HCT116 (cell line): Measurements from ENCODE around the gene MOB3A. TPM values are rescaled to one million over a fixed set of nuclear protein-coding genes. Genes with fewer than 3 reads are reported as not detected.

Source experiments
- ATAC-seq: fragments of 200-7000 bp; cut with Tn5 transposase; 2 replicates; pipeline ENCODE4 v1.9.1; 2020; ENCODE audit warnings: mild to moderate bottlenecking, moderate library complexity
- BruUV-seq: library from RNA; stranded (reverse); fragments of 400-500 nt; replicated peaks from 2 replicates; lab custom pipeline; 2021; lab: Mats Ljungman, UMichigan
- CTCF ChIA-PET: fragments of 300-600 bp; sonication (Branson Sonifier 250); formaldehyde crosslinking; loops from one replicate; lab custom pipeline; 2021; ENCODE audit warnings: antibody characterized with exemption; lab: Charles Lee
- POLR2A ChIA-PET: fragments of 300-600, 350-600 bp; sonication (Branson Sonifier 250); formaldehyde crosslinking; loops from one replicate; lab custom pipeline; 2021; ENCODE audit warnings: antibody characterized with exemption; lab: Charles Lee
- RAD21 ChIA-PET, 2 experiments: fragments of 300-600 bp; sonication (Branson Sonifier 250); formaldehyde crosslinking; loops; one replicate each; lab custom pipeline; 2023; ENCODE audit warnings: low total read pairs in 2 of 2; ENCODE audit not compliant: uncharacterized antibody in 2 of 2, unreplicated experiment in 2 of 2, low non-redundant PET in 1 of 2; lab: Charles Lee
- DNase-seq: peaks from one replicate; pipeline ENCODE4 v3.0.0-alpha.2; 2010; ENCODE audit warnings: low read depth, low spot score
- H2AFZ ChIP-seq: fragments of 200-600 bp; shearing (Covaris generic), sonication (generic); 2 replicates; pipeline ENCODE4 v1.6.1; 2017; ENCODE audit warnings: low read depth, mixed run types, mixed read lengths, antibody characterized with exemption, low read length; ENCODE audit not compliant: poor library complexity, severe bottlenecking
- H3K27ac ChIP-seq: 2 replicates; pipeline ENCODE4 v1.5.1; 2012; ENCODE audit warnings: low read depth, low read length
- H3K27me3 ChIP-seq: fragments of 200-600 bp; sonication (generic); 2 replicates; pipeline ENCODE4 v1.6.1; 2016; ENCODE audit warnings: mixed run types, low read length, mixed read lengths; ENCODE audit not compliant: insufficient read depth
- H3K36me3 ChIP-seq, 2 experiments: fragments of 200-500 bp in 1 of 2; fragments of 200-600 bp in 1 of 2; sonication (Bioruptor generic) in 1 of 2; sonication (generic) in 1 of 2; 2 replicates each; pipeline versions ENCODE4 v1.5.1 to v1.6.1; 2014 to 2016; ENCODE audit warnings: low read length in 2 of 2, inconsistent platforms in 1 of 2, mixed read lengths in 1 of 2, mixed run types in 1 of 2; ENCODE audit not compliant: insufficient read depth in 2 of 2, control insufficient read depth in 1 of 2
- H3K4me1 ChIP-seq, 2 experiments: fragments of 200-600 bp in 1 of 2; sonication (generic) in 1 of 2; 2 replicates each; pipeline versions ENCODE4 v1.5.1 to v1.6.1; 2012 to 2017; ENCODE audit warnings: low read length in 2 of 2, inconsistent platforms in 1 of 2, mild to moderate bottlenecking in 1 of 2, mixed read lengths in 1 of 2, mixed run types in 1 of 2, moderate library complexity in 1 of 2; ENCODE audit not compliant: insufficient read depth in 2 of 2, control insufficient read depth in 1 of 2
- H3K4me2 ChIP-seq: fragments of 200-600 bp; sonication (generic); 2 replicates; pipeline ENCODE4 v1.6.1; 2017; ENCODE audit warnings: mixed run types, low read length, mixed read lengths
- H3K4me3 ChIP-seq, 2 experiments: fragments of 200-600 bp in 1 of 2; sonication (generic) in 1 of 2; replicated peaks in 1 of 2; 2 replicates each; pipeline ENCODE4 v1.5.1; 2011 to 2016; ENCODE audit warnings: low read length in 2 of 2, control low read depth in 1 of 2, low read depth in 1 of 2, mild to moderate bottlenecking in 1 of 2, mixed read lengths in 1 of 2, mixed run types in 1 of 2
- H3K79me2 ChIP-seq: fragments of 200-600 bp; sonication (generic); 2 replicates; pipeline ENCODE4 v1.6.1; 2017; ENCODE audit warnings: mild to moderate bottlenecking, mixed run types, low read length, moderate library complexity, mixed read lengths; ENCODE audit not compliant: insufficient read depth
- H3K9ac ChIP-seq: fragments of 200-600 bp; sonication (generic); 2 replicates; pipeline ENCODE4 v1.6.1; 2016; ENCODE audit warnings: low read length, mixed read lengths
- H3K9me2 ChIP-seq: fragments of 200-600 bp; sonication (generic), shearing (Covaris generic); 2 replicates; pipeline ENCODE4 v1.6.1; 2017; ENCODE audit warnings: mixed run types, mild to moderate bottlenecking, moderate library complexity; ENCODE audit not compliant: insufficient read depth
- H3K9me3 ChIP-seq, 2 experiments: fragments of 200-500 bp in 1 of 2; fragments of 200-600 bp in 1 of 2; sonication (Bioruptor generic) in 1 of 2; sonication (generic) in 1 of 2; 2 replicates each; pipeline ENCODE4 v1.6.1; 2014 to 2017; ENCODE audit warnings: low read length in 2 of 2, mixed read lengths in 2 of 2, inconsistent platforms in 1 of 2, low read depth in 1 of 2, mild to moderate bottlenecking in 1 of 2, mixed run types in 1 of 2, moderate library complexity in 1 of 2; ENCODE audit not compliant: control insufficient read depth in 1 of 2, insufficient read depth in 1 of 2
- H4K20me1 ChIP-seq: fragments of 200-600 bp; sonication (generic), shearing (Covaris generic); 2 replicates; pipeline ENCODE4 v1.6.1; 2017; ENCODE audit warnings: mixed run types, mild to moderate bottlenecking, moderate library complexity; ENCODE audit not compliant: insufficient read depth
- CBX3 ChIP-seq: IDR thresholded peaks from 2 replicates; pipeline ENCODE4 v1.6.1; 2012; ENCODE audit warnings: low read depth
- CEBPB ChIP-seq: IDR thresholded peaks from 2 replicates; pipeline ENCODE4 v1.6.1; 2012; ENCODE audit warnings: low read depth
- CTCF ChIP-seq, 3 experiments: fragments of 200-600 bp in 1 of 3; sonication (generic) in 1 of 3; IDR thresholded peaks in 2 of 3; conservative IDR thresholded peaks in 1 of 3; 2 replicates each; pipeline ENCODE4 v1.5.1; 2012 to 2017; ENCODE audit warnings: low read depth in 2 of 3, low read length in 2 of 3, antibody characterized with exemption in 1 of 3, borderline replicate concordance in 1 of 3, control low read depth in 1 of 3, mild to moderate bottlenecking in 1 of 3, mixed read lengths in 1 of 3, mixed run types in 1 of 3, moderate library complexity in 1 of 3; ENCODE audit not compliant: insufficient read depth in 1 of 3
- EGR1 ChIP-seq: IDR thresholded peaks from 2 replicates; pipeline ENCODE4 v1.6.1; 2012; ENCODE audit warnings: low read depth
- EZH2 ChIP-seq: fragments of 200-600 bp; sonication (generic); IDR thresholded peaks from 2 replicates; pipeline ENCODE4 v1.6.1; 2017; ENCODE audit warnings: antibody characterized with exemption, mixed run types
- POLR2AphosphoS5 ChIP-seq: IDR thresholded peaks from 2 replicates; pipeline ENCODE4 v1.6.1; 2011; ENCODE audit warnings: mild to moderate bottlenecking, low read depth, low read length, moderate library complexity
- RAD21 ChIP-seq: IDR thresholded peaks from 2 replicates; pipeline ENCODE4 v1.6.1; 2012; ENCODE audit warnings: low read depth, mild to moderate bottlenecking
- SIN3A ChIP-seq: IDR thresholded peaks from 2 replicates; pipeline ENCODE4 v1.6.1; 2012; ENCODE audit warnings: low read depth
- SRF ChIP-seq: IDR thresholded peaks from 2 replicates; pipeline ENCODE4 v1.6.1; 2012; ENCODE audit warnings: low read depth
- TCF7L2 ChIP-seq: IDR thresholded peaks from 2 replicates; pipeline ENCODE4 v1.7.0; 2011; ENCODE audit warnings: borderline replicate concordance, inconsistent platforms; ENCODE audit not compliant: insufficient read depth, insufficient read length; ENCODE audit errors: extremely low read depth
- ZBTB33 ChIP-seq: IDR thresholded peaks from 2 replicates; pipeline ENCODE4 v1.6.1; 2011; ENCODE audit warnings: mild to moderate bottlenecking, low read length, moderate library complexity; ENCODE audit not compliant: insufficient replicate concordance; ENCODE audit errors: extremely low read depth
- ZNF274 ChIP-seq: fragments of 200-500 bp; sonication (Bioruptor generic); IDR thresholded peaks from 2 replicates; pipeline ENCODE4 v1.6.1; 2014; ENCODE audit warnings: mild to moderate bottlenecking, low read depth, low read length, inconsistent platforms
- intact Hi-C: fragments of 100-400 bp; cut with micrococcal nuclease; formaldehyde crosslinking; loops from 2 replicates; pipeline ENCODE4 v1.10.0; 2022
- total RNA-seq: library from RNA; stranded (reverse); gene quantifications from one replicate; pipeline ENCODE4 v1.2.1, GENCODE V29; 2021; ENCODE audit not compliant: unreplicated experiment

The MOB3A gene
- total RNA-seq, 1 experiment from 2014 or later: 32.1 TPM

- Histone ChIP-seq H3K4me1 (peaks cover 21 to 40% of the 10 kb centered on the region in 2 experiments), H3K27me3 (no peaks in the 10 kb centered on the region), H3K79me2 (no peaks in the 10 kb centered on the region), H4K20me1 (no peaks in the 10 kb centered on the region), H3K9me3 (no peaks in the 10 kb centered on the region), H3K4me2 (no peak overlapping the region), H3K9ac (no peak overlapping the region), H3K4me3 (no peak overlapping the region), H3K36me3 (no peaks in the 10 kb centered on the region; a peak in 1 of 4 replicates), H3K9me2 (no peaks in the 10 kb centered on the region), H3K27ac (no peak overlapping the region), H2AFZ (no peak overlapping the region)
- ChIA-PET CTCF (no interaction called here), RAD21 (no interaction called here), POLR2A (no interaction called here)
- DNase-seq: no peak
- TF ChIP-seq SIN3A: no peak
- no TSS peak for BruUV-seq
- intact Hi-C loops: no loop called here
- ATAC-seq: no peak
Measured at GRCh38 chr19:2083174-2083854, 12.8 kb downstream of the MOB3A start.

GRCh38 chr19:2081873-2082810 lies 14.0 kb downstream of the MOB3A start:
- ChIA-PET CTCF (no interaction called here), POLR2A (no interaction called here), RAD21 (no interaction called here)
- Histone ChIP-seq H3K27me3 (no peaks in the 10 kb centered on the region), H3K4me1 (peaks cover 13 to 28% of the 10 kb centered on the region in 2 experiments), H3K9ac (no peak overlapping the region), H3K9me2 (no peaks in the 10 kb centered on the region), H3K36me3 (peaks cover 0 to 4% of the 10 kb centered on the region in 2 experiments; a peak in 1 of 4 replicates), H3K27ac (no peak overlapping the region), H2AFZ (no peak overlapping the region), H3K79me2 (no peaks in the 10 kb centered on the region), H3K9me3 (no peaks in the 10 kb centered on the region), H3K4me2 (no peak overlapping the region), H4K20me1 (no peaks in the 10 kb centered on the region), H3K4me3 (no peak overlapping the region)
- intact Hi-C loops: no loop called here
- ATAC-seq (no peak), DNase-seq (no peak)
- BruUV-seq: no TSS peak
- TF ChIP-seq POLR2AphosphoS5 (no peak), ZNF274 (no peak), ZBTB33 (no peak), EZH2 (no peak), TCF7L2 (no peak), CEBPB (no peak), EGR1 (no peak), CBX3 (no peak), RAD21 (no peak), SRF (no peak), CTCF (IDR thresholded peaks at IDR 0.05 in 2 of 3, conservative IDR thresholded peaks at IDR 0.05 in 1 of 3; ENCODE audit: borderline replicate concordance in 1 of 3, insufficient read depth in 1 of 3, low read depth in 2 of 3, low read length in 2 of 3) (no peak)
